Neural cell (in vitro differentiated cells): ENCODE measurements around the gene FLOT2.

Experiments used
- CTCF ChIP-seq: fragments of 450-650 bp; IDR thresholded peaks from 2 replicates; pipeline ENCODE4 v1.5.1; 2014; ENCODE audit warnings: antibody characterized with exemption, mild to moderate bottlenecking, moderate library complexity; ENCODE audit not compliant: poor library complexity, severe bottlenecking
- EZH2 ChIP-seq: fragments of 200-600, 300-800 bp; shearing (Covaris generic), sonication (generic); IDR thresholded peaks from 2 replicates; pipeline ENCODE4 v1.6.1; 2014; ENCODE audit warnings: antibody characterized with exemption, low read length, borderline replicate concordance, mild to moderate bottlenecking; ENCODE audit not compliant: insufficient read depth, poor library complexity, severe bottlenecking
- MXI1 ChIP-seq: fragments of 450-650 bp; conservative IDR thresholded peaks from 2 replicates; pipeline ENCODE4 v1.6.1; 2014; ENCODE audit warnings: antibody characterized with exemption, mild to moderate bottlenecking; ENCODE audit not compliant: poor library complexity, severe bottlenecking
- POLR2AphosphoS5 ChIP-seq: IDR thresholded peaks from 2 replicates; pipeline ENCODE4 v1.6.1; 2012
- REST ChIP-seq: IDR thresholded peaks from 2 replicates; pipeline ENCODE4 v1.6.1; 2012; ENCODE audit warnings: borderline replicate concordance
- TAF1 ChIP-seq: IDR thresholded peaks from 2 replicates; pipeline ENCODE4 v1.6.1; 2012; ENCODE audit warnings: low read depth

GRCh38 chr17:28929787-28930186, 32.3 kb upstream of the FLOT2 start:
- TF ChIP-seq CTCF (no peak), EZH2 (no peak), POLR2AphosphoS5 (no peak), TAF1 (no peak), MXI1 (no peak), REST (no peak)
